ENCODE data around the gene GNAS. TPM values are rescaled to one million over a fixed set of nuclear protein-coding genes. Genes with fewer than 3 reads are reported as not detected.

Gene GNAS
- total RNA-seq, 1 donor from 2014 or later = 598 TPM

DNA sequence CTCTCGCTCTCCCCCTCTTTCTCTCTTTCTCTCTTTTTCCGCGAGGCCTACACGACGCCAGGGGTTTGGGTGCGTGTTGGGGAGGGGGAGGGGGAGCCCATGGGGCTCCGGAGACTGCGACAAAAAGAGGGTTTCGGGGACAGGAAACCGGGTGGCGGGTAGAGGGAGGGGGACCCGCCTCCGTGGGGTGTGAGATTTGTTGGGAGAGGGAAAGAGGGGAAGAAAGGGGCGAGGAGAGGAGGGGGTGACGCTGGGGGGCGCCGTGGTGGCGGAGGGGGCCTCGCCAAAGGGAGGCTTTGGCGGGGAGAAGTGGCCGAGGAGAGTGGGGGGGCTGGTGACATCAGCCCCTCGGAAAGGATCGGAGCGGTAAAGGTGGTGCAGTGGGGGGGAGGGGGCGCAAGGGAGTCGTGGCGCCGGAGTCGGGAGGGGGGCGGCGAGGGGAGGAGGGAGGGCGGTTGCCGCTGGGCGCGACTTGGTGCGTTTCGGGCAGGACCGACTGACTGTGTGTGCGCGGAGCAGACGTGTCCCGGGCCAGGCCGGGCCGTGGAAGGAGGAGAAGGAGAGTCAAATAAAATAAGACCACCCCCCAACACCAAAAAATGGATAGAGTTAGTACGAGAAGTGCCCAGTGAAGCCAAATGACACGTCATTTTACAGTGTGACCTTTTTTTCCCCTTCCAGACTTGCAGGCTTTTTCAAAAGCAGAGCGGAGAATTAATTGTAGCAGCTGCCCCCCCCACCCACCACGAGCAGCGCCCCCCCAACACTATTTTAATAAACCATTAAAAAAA is 39.8 kb downstream of the GNAS start:
- Mint-ChIP-seq H3K36me3 (ENCODE audit: low read depth) (peaks cover 45% of the 10 kb centered on the region), H3K27me3 (ENCODE audit: low read depth) (no peaks in the 10 kb centered on the region), H3K4me1 (ENCODE audit: low read depth) (peaks cover 40% of the 10 kb centered on the region), H3K27ac (peak overlapping the region; percentile 96), H3K9me3 (no peaks in the 10 kb centered on the region), H3K4me3 (ENCODE audit: low read depth) (peak overlapping the region; percentile 97)
- intact Hi-C loops (cut with micrococcal nuclease) = loop anchor here (1.0 to 10.0 kb wide), 6 partner anchors 90 to 1500 kb away; partner anchors contain the start of genes ATP5F1E, NELFCD, RAB22A and RBM38
- DNase-seq (ENCODE audit: low spot score) = peak; percentile 63

DNA sequence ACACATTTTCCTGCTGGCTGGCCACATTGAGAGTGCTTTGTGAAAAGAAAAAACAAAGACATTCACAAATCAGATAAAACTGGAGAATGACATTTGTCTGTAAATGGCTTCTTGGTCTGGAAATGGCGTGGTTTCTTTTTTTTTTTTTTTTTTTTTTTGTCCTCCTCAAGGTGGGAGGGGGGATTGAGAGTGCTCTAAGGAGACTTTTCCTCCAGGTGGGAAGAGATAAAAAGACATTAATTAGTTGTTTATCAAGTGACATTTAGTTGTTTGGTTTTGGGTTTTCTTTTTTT is 40.4 kb downstream of the GNAS start:
- intact Hi-C loops (cut with micrococcal nuclease) = loop anchor here (1.0 to 10.0 kb wide), 6 partner anchors 89 to 1501 kb away; partner anchors contain the start of genes ATP5F1E, NELFCD, RAB22A and RBM38
- Mint-ChIP-seq H3K9me3 (no peaks in the 10 kb centered on the region), H3K4me1 (ENCODE audit: low read depth) (peaks cover 38% of the 10 kb centered on the region), H3K36me3 (ENCODE audit: low read depth) (peaks cover 50% of the 10 kb centered on the region), H3K4me3 (ENCODE audit: low read depth) (peak overlapping the region; percentile 97), H3K27me3 (ENCODE audit: low read depth) (no peaks in the 10 kb centered on the region), H3K27ac (peak overlapping the region; percentile 96)
- DNase-seq (ENCODE audit: low spot score) = no peak

DNA sequence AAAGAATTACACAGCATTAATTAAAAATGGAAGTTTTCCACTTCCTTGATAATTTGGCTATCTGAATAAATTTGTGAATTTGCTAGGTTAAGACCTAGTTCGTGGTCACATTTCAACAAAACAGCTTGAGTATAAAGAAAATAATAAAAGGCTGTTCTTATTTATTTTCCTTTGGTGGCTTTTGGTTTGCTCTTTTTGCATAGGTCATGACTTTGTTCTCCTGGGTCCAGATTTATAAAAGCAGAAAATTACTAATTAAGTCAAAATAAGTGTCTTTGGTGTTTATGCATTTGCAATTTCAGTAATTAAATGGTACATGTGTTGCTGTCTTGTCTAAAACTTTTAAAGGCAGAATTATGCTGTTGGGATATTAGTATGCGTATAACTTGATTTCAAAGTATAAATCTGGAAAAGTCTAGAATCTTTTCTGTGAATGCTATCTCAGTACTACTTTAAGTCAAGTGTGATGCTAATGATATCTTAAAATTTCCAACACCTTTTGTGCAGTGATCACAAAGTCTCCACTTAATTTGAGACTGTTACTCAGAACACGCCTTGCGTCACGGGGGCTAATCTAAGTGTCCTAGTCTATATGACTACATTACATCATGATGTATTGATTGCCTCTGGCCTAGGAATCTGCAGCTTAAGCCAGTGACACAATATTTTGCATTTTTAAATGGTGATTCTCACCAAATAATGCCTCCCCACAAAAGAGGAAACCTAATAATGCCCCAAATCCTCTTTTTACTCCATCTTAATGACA is 41.0 kb downstream of the GNAS start:
- DNase-seq (ENCODE audit: low spot score) = no peak
- Mint-ChIP-seq H3K36me3 (ENCODE audit: low read depth) (peaks cover 56% of the 10 kb centered on the region), H3K27ac (peak overlapping the region; percentile 94), H3K27me3 (ENCODE audit: low read depth) (no peaks in the 10 kb centered on the region), H3K4me1 (ENCODE audit: low read depth) (peaks cover 38% of the 10 kb centered on the region), H3K4me3 (ENCODE audit: low read depth) (peak overlapping the region; percentile 89), H3K9me3 (no peaks in the 10 kb centered on the region)
- intact Hi-C loops (cut with micrococcal nuclease) = loop anchor here (2.0 to 10.0 kb wide), 5 partner anchors 89 to 1501 kb away; partner anchors contain the start of genes ATP5F1E, NELFCD, RAB22A and RBM38

DNA sequence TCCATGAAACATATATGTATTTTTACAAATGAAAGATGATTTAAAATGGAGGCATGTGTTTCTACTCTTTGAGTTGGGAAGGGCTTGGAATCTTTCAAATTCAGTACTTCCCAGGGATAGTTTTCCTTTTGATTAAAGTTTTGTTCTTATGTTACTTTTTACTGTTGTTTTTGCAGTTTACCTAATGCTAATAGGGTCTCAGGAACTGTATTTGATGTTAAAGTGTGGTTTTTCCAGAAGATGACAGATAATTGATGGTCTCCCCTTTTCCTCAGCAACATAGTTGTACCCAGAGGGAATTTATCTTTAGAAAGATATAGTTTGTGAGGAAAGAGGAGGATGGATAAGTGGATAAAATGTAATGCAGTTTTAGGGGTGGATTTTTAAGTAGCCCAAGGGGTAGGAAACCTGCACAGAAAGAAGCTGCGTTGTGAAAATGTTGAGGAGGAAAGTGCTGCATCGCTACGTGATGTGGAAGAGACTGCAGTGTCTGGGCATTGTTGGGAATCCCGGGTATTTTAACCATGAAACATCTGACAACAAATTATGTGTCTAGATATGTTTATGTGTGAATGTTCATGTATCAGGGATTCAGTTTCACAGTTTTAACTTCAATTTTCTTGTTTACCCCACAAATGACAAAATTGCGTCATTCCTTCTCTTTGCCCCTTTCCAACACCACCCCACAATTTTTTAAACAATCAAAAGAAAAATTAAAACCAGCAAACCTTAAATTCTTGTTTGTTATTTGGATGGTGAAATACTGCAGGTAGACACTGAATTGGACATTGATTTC is 42.3 kb downstream of the GNAS start:
- no peak for DNase-seq (ENCODE audit: low spot score)
- Mint-ChIP-seq H3K4me3 (ENCODE audit: low read depth) (peak overlapping the region; percentile 61), H3K27ac (peak overlapping the region; percentile 45), H3K27me3 (ENCODE audit: low read depth) (no peaks in the 10 kb centered on the region), H3K36me3 (ENCODE audit: low read depth) (peaks cover 67% of the 10 kb centered on the region), H3K4me1 (ENCODE audit: low read depth) (peaks cover 45% of the 10 kb centered on the region), H3K9me3 (no peaks in the 10 kb centered on the region)
- intact Hi-C loops (cut with micrococcal nuclease) = loop anchor here (5.0 to 10.0 kb wide), 4 partner anchors 87 to 1503 kb away; partner anchors contain the start of genes NELFCD, RAB22A, RBM38 and ZNF831

DNA sequence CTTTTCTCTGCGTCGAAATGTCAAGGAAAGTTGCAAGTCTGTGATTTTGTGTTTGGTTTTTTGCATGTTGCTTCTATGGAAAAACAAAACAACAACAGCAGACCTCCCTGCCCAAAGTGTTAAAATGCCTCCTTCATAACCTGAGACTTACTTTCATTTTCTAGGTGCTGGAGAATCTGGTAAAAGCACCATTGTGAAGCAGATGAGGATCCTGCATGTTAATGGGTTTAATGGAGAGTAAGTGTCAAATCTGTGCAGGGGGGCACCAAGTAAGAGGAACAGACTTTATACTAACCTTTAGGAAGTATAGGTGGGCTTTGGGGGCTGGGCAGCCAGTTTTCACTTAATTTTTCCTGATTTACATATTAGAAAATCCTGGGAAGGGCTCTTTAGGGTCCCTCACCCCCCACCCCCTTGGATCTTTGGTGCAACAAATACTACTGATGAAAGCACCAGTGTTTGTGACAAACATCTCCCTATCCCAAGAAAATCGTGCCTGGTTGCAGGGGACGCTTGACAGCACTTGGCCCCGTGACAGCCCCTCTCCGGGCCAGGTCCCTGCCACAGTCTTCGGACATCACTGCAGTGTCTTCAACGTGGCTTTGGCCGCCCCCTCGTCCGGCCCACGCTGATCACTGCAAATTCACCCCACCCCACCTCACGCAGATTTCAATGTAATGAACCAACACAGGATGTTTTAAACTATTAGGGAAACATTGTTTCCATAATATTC is 43.1 kb downstream of the GNAS start:
- H3K27ac Mint-ChIP-seq = peak overlapping the region; percentile 45
- intact Hi-C loops (cut with micrococcal nuclease) = loop anchor here (10.0 kb wide), 1 partner anchor 269 kb away; the partner anchor contains the start of gene ZNF831
- H3K9me3 Mint-ChIP-seq = no peaks in the 10 kb centered on the region
- H3K4me1 Mint-ChIP-seq (ENCODE audit: low read depth) = peaks cover 48% of the 10 kb centered on the region
- DNase-seq (ENCODE audit: low spot score) = no peak
- no peaks in the 10 kb centered on the region for H3K27me3 Mint-ChIP-seq (ENCODE audit: low read depth)
- H3K4me3 Mint-ChIP-seq (ENCODE audit: low read depth) = peak overlapping the region; percentile 61
- peaks cover 75% of the 10 kb centered on the region for H3K36me3 Mint-ChIP-seq (ENCODE audit: low read depth)

- Mint-ChIP-seq H3K27me3 (ENCODE audit: low read depth) (no peaks in the 10 kb centered on the region), H3K27ac (peak overlapping the region; percentile 10), H3K9me3 (no peaks in the 10 kb centered on the region), H3K36me3 (ENCODE audit: low read depth) (peaks cover 80% of the 10 kb centered on the region), H3K4me1 (ENCODE audit: low read depth) (peaks cover 48% of the 10 kb centered on the region), H3K4me3 (ENCODE audit: low read depth) (no peak overlapping the region)
- no peak for DNase-seq (ENCODE audit: low spot score)
- intact Hi-C loops (cut with micrococcal nuclease) = loop anchor here (10.0 kb wide), 1 partner anchor 268 kb away; the partner anchor contains the start of gene ZNF831
These were observed 44.3 kb downstream of the GNAS start for GRCh38 chr20:58896820-58897219.

DNA sequence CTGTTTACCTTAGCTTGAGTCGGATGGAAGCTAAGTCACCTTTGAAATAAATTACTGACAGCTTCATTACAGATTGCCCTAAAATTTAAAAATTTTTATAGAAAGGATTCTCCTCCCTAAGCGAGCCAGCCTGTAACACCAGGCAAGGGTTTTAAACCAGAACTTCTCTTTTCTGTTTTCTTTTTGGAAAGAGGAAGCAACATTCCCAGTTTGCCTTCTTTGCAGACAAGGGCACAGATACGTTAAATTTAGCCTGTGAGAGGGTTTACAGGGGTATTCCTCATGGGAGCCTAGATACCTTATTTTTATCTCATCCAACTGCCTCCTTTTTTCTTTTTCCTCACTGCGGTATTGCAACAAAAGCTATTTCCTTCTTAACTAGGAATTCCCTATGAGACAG is 45.0 kb downstream of the GNAS start:
- intact Hi-C loops (cut with micrococcal nuclease) = loop anchor here (10.0 kb wide), 1 partner anchor 267 kb away; the partner anchor contains the start of gene ZNF831
- no peak overlapping the region for H3K4me3 Mint-ChIP-seq (ENCODE audit: low read depth)
- H3K4me1 Mint-ChIP-seq (ENCODE audit: low read depth) = peaks cover 51% of the 10 kb centered on the region
- no peaks in the 10 kb centered on the region for H3K9me3 Mint-ChIP-seq
- peak overlapping the region; percentile 72 for H3K27ac Mint-ChIP-seq
- DNase-seq (ENCODE audit: low spot score) = no peak
- no peaks in the 10 kb centered on the region for H3K27me3 Mint-ChIP-seq (ENCODE audit: low read depth)
- peaks cover 80% of the 10 kb centered on the region for H3K36me3 Mint-ChIP-seq (ENCODE audit: low read depth)

DNA sequence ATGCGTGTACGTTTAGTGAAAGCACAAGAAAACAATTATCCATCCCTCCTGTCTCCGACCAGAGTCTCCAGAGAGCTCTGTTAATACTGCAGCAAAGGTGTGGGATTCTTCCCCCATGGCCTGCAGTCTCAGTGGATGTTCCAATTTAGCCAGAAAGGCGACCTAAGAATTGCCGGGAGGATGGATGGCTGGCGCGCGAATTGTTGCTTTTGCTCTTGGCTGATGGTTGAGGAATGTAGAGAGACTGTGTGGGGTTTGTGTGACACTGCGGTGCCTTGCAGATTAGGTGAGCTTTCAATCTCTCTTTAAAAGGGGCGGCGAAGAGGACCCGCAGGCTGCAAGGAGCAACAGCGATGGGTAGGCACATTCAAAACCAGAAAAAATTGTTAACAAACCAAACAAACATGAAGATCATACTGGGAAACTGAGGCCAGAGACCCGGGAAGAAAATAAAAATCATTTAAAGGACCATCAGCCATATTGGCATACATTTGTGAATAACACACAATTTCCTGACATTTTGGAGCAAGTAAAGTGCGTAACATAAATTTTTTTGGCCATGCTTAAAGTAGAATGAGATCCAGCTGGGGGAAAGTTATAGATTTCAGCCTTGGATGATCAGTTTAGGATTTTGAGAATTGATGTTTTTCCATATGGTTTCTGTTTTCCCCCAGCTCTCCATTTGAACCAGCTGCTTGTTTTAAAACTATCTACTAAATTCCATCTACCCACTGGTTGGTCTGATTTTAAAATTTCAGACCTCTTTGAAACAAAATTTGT is 46.3 kb downstream of the GNAS start:
- H3K27me3 Mint-ChIP-seq (ENCODE audit: low read depth) = no peaks in the 10 kb centered on the region
- intact Hi-C loops (cut with micrococcal nuclease) = loop anchor here (10.0 kb wide), 1 partner anchor 266 kb away; the partner anchor contains the start of gene ZNF831
- peaks cover 80% of the 10 kb centered on the region for H3K36me3 Mint-ChIP-seq (ENCODE audit: low read depth)
- H3K27ac Mint-ChIP-seq = no peak overlapping the region
- no peak overlapping the region for H3K4me3 Mint-ChIP-seq (ENCODE audit: low read depth)
- no peaks in the 10 kb centered on the region for H3K9me3 Mint-ChIP-seq
- no peak for DNase-seq (ENCODE audit: low spot score)
- peaks cover 50% of the 10 kb centered on the region for H3K4me1 Mint-ChIP-seq (ENCODE audit: low read depth)

- Mint-ChIP-seq H3K36me3 (ENCODE audit: low read depth) (peaks cover 84% of the 10 kb centered on the region), H3K4me1 (ENCODE audit: low read depth) (peaks cover 46% of the 10 kb centered on the region), H3K27ac (no peak overlapping the region), H3K9me3 (no peaks in the 10 kb centered on the region), H3K4me3 (ENCODE audit: low read depth) (no peak overlapping the region), H3K27me3 (ENCODE audit: low read depth) (no peaks in the 10 kb centered on the region)
- intact Hi-C loops (cut with micrococcal nuclease) = loop anchor here (10.0 kb wide), 1 partner anchor 265 kb away; the partner anchor contains the start of gene ZNF831
- no peak for DNase-seq (ENCODE audit: low spot score)
These were observed 47.0 kb downstream of the GNAS start for GRCh38 chr20:58899512-58899911.

DNA sequence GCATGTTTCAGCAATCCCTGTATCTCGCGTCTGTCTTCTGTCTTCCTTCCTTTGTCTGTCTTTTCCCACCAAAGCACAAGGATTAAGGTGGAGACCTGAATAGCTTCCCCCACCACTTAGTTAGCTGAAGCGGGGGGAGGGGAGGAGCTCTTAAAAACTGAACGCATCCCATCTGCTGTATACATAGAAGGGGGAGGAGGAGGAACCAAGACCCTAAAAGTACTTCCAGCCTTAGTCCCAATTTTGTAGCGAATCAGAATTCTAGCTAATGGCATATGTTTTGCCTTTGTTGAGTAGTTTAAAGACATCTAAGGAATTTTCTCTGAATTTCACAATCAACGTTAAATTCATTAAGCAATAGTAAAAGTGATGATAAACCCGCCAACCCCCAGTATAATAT is 47.9 kb downstream of the GNAS start:
- H3K9me3 Mint-ChIP-seq = no peaks in the 10 kb centered on the region
- peaks cover 43% of the 10 kb centered on the region for H3K4me1 Mint-ChIP-seq (ENCODE audit: low read depth)
- H3K27me3 Mint-ChIP-seq (ENCODE audit: low read depth) = no peaks in the 10 kb centered on the region
- intact Hi-C loops (cut with micrococcal nuclease) = no loop called here
- H3K36me3 Mint-ChIP-seq (ENCODE audit: low read depth) = peaks cover 84% of the 10 kb centered on the region
- peak overlapping the region; percentile 47 for H3K27ac Mint-ChIP-seq
- no peak overlapping the region for H3K4me3 Mint-ChIP-seq (ENCODE audit: low read depth)
- DNase-seq (ENCODE audit: low spot score) = no peak

Measured in activated T-helper 2 cell treated with anti-CD3 and anti-CD28 coated beads, Interferon-gamma antibody, Interleukin-2, Interleukin-4, amounts not matched to agents 10 μg/mL and 5 μg/mL and 100 μg/mL, durations not matched to agents 14 hours and 24 hours and 36 hours (primary cell).